ENCODE data around the gene PDE9A. TPM values are rescaled to one million over a fixed set of nuclear protein-coding genes. Genes with fewer than 3 reads are reported as not detected.
A peak's percentile ranks its signal among the peaks of the same experiment; 100 is the strongest.
"Not testable (repeated sequence)": the region's sequence is repeated elsewhere in the genome, so short reads cannot be mapped to it uniquely, and the experiment has no call there.

PDE9A gene
- total RNA-seq, 3 donors from 2014 or later: 3.0 to 14.7 (median 10.5) TPM

DNA sequence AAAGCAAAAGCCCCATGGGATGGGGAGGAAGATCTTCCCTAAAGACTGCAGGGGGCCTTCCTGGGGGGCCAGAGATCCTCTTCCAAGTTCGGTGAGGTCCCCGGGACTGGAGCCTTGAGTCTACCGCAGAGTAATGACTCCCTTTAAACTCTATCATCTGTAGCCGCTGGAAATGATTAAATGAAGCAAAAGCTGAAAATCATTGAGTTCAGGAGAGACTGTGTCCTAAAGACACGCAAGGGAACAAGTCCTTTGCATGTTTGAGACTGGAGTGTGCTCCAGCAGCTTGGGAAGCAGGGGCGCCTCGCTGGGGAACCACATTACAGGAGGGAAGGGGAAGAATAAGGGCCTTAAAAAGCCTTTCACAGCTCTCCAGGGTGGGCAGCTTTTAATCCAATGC, 155.8 kb downstream of the PDE9A start:
- intact Hi-C loops (cut with DNase I; ENCODE audit: low total_unique reads): loop anchor here (2.0 kb wide), 1 partner anchor 56 kb away; no protein-coding TSS in a partner anchor
- no peak overlapping the region for H3K4me3 ChIP-seq
- no peak overlapping the region for H3K27ac ChIP-seq
- no peaks in the 10 kb centered on the region for H3K4me1 ChIP-seq
- no peaks in the 10 kb centered on the region for H3K27me3 ChIP-seq
- no peaks in the 10 kb centered on the region for H3K36me3 ChIP-seq
- no peak for TF ChIP-seq POLR2AphosphoS5 (IDR thresholded peaks at IDR 0.05)
- TF ChIP-seq, protein P1, sequence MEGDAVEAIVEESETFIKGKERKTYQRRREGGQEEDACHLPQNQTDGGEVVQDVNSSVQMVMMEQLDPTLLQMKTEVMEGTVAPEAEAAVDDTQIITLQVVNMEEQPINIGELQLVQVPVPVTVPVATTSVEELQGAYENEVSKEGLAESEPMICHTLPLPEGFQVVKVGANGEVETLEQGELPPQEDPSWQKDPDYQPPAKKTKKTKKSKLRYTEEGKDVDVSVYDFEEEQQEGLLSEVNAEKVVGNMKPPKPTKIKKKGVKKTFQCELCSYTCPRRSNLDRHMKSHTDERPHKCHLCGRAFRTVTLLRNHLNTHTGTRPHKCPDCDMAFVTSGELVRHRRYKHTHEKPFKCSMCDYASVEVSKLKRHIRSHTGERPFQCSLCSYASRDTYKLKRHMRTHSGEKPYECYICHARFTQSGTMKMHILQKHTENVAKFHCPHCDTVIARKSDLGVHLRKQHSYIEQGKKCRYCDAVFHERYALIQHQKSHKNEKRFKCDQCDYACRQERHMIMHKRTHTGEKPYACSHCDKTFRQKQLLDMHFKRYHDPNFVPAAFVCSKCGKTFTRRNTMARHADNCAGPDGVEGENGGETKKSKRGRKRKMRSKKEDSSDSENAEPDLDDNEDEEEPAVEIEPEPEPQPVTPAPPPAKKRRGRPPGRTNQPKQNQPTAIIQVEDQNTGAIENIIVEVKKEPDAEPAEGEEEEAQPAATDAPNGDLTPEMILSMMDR (IDR thresholded peaks at IDR 0.05): no peak
- no peak for TF ChIP-seq POLR2A (IDR thresholded peaks at IDR 0.05)
- DNase-seq (ENCODE audit: low spot score in 2 of 2): no peak
- no peaks in the 10 kb centered on the region for H3K9me3 ChIP-seq

DNA sequence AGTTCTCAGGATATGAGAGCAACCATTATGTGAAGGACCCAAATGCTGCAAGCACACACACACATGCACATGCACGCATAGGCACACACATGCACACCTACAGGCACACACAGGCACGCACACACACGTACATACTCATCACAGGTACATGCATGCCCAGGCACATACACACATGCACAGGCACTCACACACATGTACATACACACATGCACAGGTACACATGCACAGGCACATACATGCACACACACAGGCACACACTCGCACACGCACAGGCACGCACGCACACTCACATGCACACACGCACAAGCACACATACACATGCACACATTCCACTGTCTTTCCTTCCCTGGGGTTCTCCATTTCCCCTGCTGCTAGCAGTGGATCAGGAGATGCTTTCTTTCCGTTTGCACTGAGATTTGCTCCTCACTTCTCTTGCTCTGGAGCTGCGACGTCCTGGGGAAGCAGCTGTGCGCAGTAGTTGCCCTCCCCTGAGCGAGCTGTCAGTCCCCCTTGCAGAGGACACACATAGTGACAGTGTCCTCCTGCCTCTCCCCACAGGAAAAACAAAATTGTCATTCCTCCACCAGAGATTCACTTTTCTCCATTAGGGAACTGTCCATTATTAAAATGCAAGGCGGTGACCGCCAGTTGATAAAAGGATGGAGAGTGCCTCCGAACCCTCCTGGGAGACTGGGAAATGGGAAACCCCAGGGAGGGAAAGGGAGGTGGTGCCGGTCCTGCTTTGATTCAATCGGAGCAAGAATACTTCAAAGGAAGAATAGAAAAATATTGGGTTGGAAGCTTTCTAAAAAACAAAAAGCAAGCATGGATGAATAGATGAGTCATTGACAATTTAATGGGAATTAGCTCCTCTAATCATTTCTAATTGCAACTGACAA, 156.4 kb downstream of the PDE9A start:
- Histone ChIP-seq H3K27me3 (no peaks in the 10 kb centered on the region), H3K27ac (no peak overlapping the region), H3K4me1 (no peaks in the 10 kb centered on the region), H3K9me3 (no peaks in the 10 kb centered on the region), H3K36me3 (no peaks in the 10 kb centered on the region), H3K4me3 (no peak overlapping the region)
- intact Hi-C loops (cut with DNase I; ENCODE audit: low total_unique reads): loop anchor here (2.0 to 10.0 kb wide), 2 partner anchors 57 to 985 kb away; no protein-coding TSS in a partner anchor
- no peak for DNase-seq (ENCODE audit: low spot score in 2 of 2)
- no peak for TF ChIP-seq POLR2AphosphoS5 (IDR thresholded peaks at IDR 0.05)
- TF ChIP-seq, protein P1 (IDR thresholded peaks at IDR 0.05): no peak
- no peak for TF ChIP-seq POLR2A (IDR thresholded peaks at IDR 0.05)

DNA sequence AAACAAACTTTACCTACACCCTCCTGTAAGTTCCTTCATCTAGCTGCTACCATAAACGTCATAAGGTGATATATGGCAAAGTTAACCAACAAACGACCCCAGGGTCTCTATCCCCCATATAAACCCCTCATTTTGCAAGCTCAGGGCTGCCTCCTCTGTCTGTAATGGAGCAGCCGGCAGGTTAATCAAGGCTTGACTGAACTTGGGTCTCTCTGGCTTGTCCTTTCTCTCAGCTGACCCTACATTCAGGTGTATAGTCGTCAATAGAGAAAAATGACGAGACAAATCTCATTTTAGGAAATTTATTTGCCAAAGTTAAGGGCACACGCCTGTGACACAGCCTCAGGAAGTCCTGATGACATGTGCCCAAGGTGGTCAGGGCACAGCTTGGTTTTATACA, 158.5 kb downstream of the PDE9A start:
- no peaks in the 10 kb centered on the region for H3K9me3 ChIP-seq
- H3K4me1 ChIP-seq: no peaks in the 10 kb centered on the region
- H3K27me3 ChIP-seq: no peaks in the 10 kb centered on the region
- no peaks in the 10 kb centered on the region for H3K36me3 ChIP-seq
- no peak for DNase-seq (ENCODE audit: low spot score in 2 of 2)
- TF ChIP-seq POLR2A (IDR thresholded peaks at IDR 0.05) (no peak), POLR2AphosphoS5 (IDR thresholded peaks at IDR 0.05) (no peak)
- TF ChIP-seq, protein P1 (IDR thresholded peaks at IDR 0.05): no peak
- H3K27ac ChIP-seq: peak overlapping the region; percentile 77 to 89
- intact Hi-C loops (cut with DNase I; ENCODE audit: low total_unique reads): loop anchor here (10.0 kb wide), 1 partner anchor 987 kb away; no protein-coding TSS in a partner anchor
- H3K4me3 ChIP-seq: peak overlapping the region in 1 of 3 donors; percentile 1

DNA sequence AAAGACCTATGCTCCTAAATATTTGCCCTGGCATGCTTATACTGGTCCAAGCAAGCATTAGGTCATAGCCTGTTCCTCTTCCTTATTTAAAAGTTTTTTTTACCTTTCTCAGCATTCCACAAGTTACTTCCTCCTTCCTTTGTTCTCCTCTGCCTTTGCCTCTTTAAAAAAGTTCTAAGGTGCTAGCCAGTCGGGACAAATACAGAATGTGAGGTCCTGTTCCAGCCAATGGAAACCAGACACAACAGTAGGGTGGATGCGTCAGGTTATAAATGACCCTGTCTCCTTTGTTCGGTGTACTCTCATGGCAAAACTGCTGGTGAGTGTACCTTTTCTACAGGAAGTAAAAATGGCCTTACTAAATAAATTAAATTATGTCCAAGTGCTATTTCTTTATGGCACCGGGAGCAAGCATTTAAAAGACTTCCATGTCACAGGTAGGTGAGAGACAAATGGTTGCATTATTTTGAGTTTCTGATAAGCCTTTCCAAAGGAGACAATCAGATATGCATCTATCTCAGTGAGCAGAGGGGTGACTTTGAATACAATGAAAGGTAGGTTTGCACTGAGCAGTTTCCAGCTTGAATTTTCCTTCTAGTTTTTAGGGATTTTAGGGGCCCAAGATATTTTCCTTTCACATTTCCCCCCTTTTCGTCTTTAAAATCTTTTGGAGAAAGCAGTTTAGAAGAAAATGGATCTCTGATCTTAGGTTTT, 159.3 kb downstream of the PDE9A start:
- H3K4me1 ChIP-seq, H3K36me3 ChIP-seq, H3K27me3 ChIP-seq, H3K9me3 ChIP-seq: not testable (repeated sequence)
- peak overlapping the region; percentile 77 to 89 for H3K27ac ChIP-seq
- DNase-seq (ENCODE audit: low spot score in 2 of 2): peak in 1 of 2 donors; percentile 63
- H3K4me3 ChIP-seq: peak overlapping the region in 2 of 3 donors; percentile 27 to 49
- intact Hi-C loops (cut with DNase I; ENCODE audit: low total_unique reads): loop anchor here (10.0 kb wide), 1 partner anchor 988 kb away; no protein-coding TSS in a partner anchor
- TF ChIP-seq POLR2AphosphoS5 (IDR thresholded peaks at IDR 0.05): peak in 1 of 3 donors; percentile 48

DNA sequence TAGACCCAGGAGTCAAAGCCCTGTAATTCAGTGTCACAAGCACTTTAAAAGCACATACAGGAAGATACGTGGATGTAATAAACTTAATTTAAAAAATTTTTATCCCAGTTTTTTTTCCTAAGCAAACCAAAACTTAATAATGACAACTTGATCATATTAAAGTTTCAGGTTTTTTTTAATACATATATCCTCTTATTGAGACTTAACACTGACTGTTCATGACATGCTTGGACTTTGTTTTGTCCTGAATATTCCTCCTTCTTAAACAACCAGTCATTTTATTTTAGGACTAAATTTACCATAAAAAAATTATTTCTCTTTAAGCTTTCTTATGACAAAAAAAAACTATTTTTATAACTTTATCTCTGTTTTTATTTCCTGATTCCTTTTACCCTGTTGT, 161.8 kb downstream of the PDE9A start:
- no peaks in the 10 kb centered on the region for H3K27me3 ChIP-seq
- TF ChIP-seq POLR2AphosphoS5 (IDR thresholded peaks at IDR 0.05): no peak
- TF ChIP-seq, protein P1 (IDR thresholded peaks at IDR 0.05): no peak
- TF ChIP-seq POLR2A (IDR thresholded peaks at IDR 0.05): no peak
- H3K4me1 ChIP-seq: no peaks in the 10 kb centered on the region
- intact Hi-C loops (cut with DNase I; ENCODE audit: low total_unique reads): loop anchor here (10.0 kb wide), 1 partner anchor 990 kb away; no protein-coding TSS in a partner anchor
- no peaks in the 10 kb centered on the region for H3K36me3 ChIP-seq
- H3K9me3 ChIP-seq: no peaks in the 10 kb centered on the region
- H3K27ac ChIP-seq: no peak overlapping the region
- no peak overlapping the region for H3K4me3 ChIP-seq
- no peak for DNase-seq (ENCODE audit: low spot score in 2 of 2)

Measured in breast epithelium (tissue), 4 donors.